ENCODE results near the gene TPSD1.
"Not testable (repeated sequence)": the region's sequence is repeated elsewhere in the genome, so short reads cannot be mapped to it uniquely, and the experiment has no call there.

Gene TPSD1

DNA sequence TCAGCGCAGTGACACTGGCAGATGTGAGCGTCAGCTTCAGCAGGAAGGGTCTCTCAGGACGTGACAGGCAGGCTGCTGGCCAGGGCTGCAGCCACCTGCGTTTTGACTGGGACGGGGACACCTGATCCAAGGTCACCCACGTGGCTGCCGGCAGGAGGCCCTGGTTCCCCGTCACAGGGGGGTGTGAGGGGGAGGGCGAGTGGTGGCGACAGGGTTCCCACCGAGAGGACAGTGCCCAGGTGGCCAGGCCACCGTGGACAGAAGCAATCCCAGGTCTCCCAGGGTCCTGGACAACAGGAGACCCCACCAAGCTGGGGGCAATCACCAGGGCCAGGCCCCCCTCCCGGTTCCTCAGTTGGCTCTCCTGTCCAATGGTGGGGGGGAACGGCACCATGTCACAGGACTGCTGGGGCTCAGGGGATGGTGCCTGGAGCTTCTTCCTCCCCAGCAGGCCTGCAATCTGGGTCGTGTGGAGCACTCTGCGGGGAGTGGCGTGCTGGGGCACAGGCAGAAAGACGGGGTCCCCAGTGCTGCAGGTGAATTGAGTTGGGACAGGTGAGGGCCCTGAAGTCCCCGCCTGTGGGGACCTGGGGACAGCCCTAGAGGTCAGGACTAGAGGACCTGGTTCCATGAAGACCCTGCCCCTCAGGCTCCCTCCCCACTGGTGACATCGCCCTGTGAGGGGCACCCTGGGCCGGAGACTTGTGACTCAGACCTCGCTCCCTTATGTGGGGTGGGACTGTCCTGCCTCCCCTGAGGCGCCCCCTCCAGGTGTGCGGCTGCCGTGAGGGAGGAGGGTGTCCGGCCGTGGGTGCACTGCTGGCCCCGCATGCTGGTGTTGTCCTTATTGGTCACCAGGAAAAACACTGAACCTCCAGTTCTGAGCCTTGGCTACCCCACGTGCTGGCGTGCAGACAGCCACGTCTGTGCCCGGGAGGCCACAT is 11.7 kb upstream of the TPSD1 start:
- DNase-seq, result not testable (repeated sequence)

DNA sequence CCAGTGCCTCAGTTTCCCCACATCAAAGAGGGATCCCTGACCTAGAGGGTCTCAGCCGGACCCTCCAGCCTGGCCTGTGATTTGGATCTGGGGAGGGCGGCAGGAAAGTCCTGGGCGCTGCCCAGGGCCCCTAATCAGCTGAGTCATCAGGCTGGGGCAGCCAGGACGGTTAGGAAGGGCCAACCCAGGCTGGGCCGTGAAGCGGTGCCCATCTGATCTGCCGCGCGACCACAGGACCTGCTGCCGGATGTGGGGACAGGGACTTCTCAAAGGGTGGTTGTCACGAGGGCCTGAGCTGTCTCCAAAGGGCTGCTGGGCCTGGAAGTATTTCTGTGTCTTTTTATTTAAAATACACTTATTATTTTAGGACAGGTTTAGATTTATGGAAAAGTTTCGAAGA is 11.0 kb upstream of the TPSD1 start:
- DNase-seq, result no peak

- no peak for DNase-seq
These were observed 10.3 kb upstream of the TPSD1 start for GRCh38 chr16:1245452-1246020.

DNA sequence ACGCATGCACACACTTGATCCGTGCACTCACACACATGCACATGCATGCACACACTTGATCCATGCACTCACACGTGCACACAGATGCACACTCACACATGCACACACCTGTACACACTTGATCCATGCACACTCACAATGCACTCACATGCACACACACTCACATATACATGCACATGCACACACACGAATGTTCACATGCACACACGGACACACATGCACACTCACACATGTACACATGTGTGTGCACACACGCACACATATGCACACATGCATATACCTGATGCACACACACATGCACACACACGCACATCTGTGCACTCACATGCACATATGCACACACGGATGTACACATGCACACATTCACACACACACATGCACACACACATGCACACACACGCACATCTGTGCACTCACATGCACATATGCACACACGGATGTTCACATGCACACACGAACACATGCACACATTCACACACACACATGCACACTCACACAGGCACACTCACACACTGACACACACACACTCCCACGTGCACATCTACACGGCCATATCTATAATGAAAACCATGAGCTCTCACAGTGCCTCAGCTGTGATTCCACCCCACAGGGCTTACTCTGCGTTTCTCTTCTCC is 7.8 kb upstream of the TPSD1 start:
- DNase-seq, result not testable (repeated sequence)

DNA sequence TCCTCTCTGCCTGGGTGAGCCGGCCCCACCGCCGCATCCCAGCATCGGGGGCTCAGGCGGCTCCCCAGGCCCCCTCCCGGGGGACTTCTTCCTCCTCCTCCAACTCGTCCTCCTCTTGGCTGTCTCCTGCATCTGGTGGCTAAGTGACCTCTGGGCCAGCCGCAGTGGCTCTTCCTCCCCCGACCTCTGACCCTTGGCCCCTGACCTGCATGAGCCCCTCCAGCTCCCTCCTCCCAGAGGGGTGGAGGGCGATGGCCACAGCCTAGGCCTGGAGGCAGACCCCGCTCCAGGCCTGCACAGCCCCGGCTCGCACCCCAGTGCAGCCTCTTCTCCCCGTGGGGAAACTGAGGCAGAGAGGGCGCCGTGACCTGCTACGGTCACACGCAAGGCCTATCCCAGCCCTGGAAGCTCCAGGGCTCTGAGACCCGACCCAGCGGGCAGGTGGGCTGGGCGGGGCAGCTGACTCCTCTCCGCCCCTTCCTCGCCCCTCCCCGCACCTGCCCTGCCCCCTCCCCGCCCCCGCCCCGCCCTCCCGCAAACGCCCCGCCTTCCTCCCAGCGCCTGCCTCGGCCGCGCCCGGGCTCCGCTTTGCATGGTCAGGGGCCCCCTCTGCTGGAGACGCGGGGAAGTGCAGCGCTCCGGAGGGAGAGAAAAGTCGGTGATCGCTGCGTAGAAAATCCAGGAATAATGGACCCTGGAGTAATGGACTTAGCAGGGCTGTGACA is 6.7 kb upstream of the TPSD1 start:
- DNase-seq, result not testable (repeated sequence)

DNA sequence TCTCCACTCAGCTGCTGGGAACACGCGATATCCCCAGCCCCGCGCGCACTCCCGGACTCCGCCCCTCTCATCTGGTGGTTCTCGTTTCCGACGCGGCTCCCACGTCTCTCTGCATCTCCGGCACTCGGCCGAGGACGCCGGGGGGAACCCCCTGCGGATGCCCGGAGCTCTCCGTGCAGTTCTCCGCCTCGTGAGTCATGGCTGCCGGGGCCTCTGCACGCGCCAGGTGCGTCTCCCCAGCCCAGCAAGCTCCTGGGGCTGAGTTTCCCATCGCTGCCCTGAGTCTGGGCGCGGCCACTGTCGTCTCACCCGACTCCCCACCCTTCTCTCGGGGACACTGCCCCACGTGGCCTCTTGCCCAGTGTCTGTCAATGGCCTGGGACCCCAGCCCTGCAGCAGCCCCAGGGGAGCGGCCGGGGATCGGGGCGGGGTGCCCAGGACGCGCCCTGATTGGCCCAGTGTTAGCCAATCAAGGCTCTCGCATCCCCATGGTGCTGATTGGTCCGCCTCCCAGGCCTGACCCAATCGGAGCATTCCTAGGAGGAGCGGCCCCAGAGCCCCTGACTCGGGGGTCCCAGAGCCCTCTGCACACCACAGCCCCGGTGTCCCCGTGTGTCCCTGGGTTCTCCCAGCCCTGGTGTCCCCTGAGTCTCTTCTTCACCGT is 2.0 kb upstream of the TPSD1 start:
- not testable (repeated sequence) for DNase-seq

GRCh38 chr16:1254821-1255220 is 1.0 kb upstream of the TPSD1 start:
- not testable (repeated sequence) for DNase-seq

GRCh38 chr16:1256296-1256873 is 516 bp downstream of the TPSD1 start:
- not testable (repeated sequence) for DNase-seq

GRCh38 chr16:1256874-1257322 is 1.0 kb downstream of the TPSD1 start:
- DNase-seq, result no peak

- no peak for DNase-seq
These were observed 1.8 kb downstream of the TPSD1 start for GRCh38 chr16:1257561-1258224.

DNA sequence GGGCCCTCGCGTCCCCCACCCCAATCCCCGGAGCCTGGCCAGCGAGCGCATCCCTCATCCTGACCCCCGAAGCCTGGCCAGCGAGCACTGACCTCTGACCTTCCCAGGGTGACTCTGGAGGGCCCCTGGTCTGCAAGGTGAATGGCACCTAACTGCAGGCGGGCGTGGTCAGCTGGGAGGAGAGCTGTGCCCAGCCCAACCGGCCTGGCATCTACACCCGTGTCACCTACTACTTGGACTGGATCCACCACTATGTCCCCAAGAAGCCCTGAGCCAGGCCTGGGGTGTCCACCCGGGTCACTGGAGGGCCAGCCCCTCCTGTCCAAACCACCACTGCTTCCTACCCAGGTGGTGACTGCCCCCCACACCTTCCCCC is 2.3 kb downstream of the TPSD1 start:
- DNase-seq, result no peak

GRCh38 chr16:1258906-1259759 is 3.3 kb downstream of the TPSD1 start:
- no peak for DNase-seq

DNA sequence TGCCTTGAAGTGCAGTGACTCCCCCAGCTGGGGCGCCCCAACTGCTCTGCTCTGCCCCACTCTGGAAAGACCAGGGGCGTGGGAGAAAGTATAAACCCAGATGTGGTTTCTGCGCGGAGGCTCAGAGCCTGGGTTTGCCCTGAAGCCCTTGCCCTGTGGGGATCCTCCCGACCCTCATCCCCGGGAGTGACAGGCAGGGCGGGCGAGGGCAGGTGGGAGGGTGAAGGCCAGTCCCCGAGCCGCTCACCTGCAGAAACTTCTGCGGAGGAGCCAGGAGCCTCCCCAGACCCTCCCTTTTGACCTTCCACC is 3.8 kb downstream of the TPSD1 start:
- DNase-seq, result no peak

DNA sequence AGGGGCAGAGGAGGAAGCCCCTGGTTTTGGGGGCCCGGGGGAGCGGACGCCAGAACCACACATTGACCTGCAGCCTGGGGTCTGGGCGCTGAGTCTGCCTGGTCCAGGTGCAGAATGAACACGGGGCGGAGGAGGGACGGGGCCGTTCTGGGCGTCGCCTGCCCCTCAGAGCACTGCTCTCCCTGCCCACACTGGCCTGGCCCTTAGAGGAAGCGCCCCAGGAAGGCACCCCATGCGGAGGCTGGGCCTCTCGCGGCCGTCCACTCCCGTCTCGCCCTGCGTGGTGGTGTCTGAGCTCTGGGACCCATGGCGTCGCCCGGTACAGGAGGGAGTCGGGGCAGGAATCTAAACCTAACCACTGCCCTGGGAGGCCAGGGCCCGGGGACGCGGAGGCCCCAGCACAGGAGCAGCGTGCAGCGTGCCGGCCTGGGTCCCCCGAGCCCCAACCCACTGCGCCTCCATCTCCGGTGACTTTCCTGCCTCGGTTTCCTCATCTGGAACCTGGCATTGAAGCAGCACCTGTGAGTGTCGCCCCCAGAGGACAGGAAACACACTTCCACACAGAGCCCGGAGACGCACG is 4.3 kb downstream of the TPSD1 start:
- no peak for DNase-seq

DNA sequence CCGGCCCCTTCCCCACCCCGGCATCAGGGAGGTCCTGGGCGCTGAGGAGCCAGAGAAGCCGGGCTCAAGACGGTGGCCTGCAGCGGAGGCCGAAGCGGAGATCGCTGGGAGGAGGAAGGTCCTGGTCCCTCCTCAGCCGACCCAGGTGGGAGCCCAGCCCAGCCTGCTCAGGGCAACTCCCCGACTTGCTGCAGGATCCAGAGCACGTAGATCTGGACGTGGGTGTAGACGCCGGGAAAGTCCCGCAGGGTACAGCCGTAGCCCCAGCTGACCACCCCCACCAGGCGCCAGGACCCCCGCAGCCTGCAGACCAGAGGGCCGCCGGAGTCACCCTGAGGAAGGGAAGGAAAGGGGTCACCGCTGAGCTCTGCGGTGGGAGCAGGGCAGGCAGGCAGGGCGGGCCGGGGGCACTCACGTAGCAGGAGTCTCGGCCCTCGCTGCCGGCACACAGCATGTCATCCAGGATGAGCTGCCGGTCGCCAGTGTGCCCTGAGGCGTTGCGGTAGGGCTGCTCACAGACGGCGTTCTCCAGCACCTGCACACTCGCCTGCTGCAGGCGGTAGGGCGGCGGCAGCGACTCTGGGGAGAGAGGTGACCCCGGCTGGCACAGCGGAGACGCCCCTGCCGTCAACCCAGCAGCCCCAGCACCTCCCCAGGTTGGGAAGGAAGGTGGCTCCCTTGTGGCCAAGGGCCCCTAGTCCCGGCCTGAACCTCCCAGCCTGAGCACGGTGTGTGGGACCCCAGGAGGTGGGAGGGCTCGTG is 5.4 kb downstream of the TPSD1 start:
- no peak for DNase-seq

GRCh38 chr16:1262210-1262845 is 6.5 kb downstream of the TPSD1 start:
- no peak for DNase-seq

DNA sequence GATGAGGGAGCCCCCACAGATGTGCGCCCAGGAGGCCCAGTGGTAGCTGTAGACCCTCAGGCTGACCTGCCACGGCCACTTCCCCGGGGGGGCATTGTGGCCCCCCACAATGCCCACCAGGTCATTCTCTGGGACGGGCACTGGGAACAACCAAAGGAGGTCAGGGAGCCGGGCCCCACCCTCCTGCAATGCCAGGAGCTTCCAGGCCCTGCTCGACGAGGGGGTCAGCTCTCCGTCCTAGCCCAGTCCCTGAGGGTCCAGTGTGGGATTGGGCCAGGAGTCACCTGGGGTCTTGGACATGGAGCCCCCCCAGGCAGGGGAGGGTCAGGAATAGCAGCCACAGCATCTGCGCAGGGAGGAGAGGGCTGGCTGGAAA is 7.0 kb downstream of the TPSD1 start:
- no peak for DNase-seq

- no peak for DNase-seq
These were observed 7.9 kb downstream of the TPSD1 start for GRCh38 chr16:1263591-1264344.

All from activated CD4-positive, alpha-beta T cell treated with anti-CD3 and anti-CD28 coated beads for 4 hours (primary cell).